CD4-positive, alpha-beta T cell treated with Interferon gamma for 1 hour (primary cell): Measurements from ENCODE around the gene TMEM204.

ENCODE experiments used
- DNase-seq: peaks from one replicate; pipeline ENCODE4 v3.0.0-alpha.2; 2020

The TMEM204 gene

GRCh38 chr16:1540556-1540855 is 7.0 kb downstream of the TMEM204 start:
- DNase-seq = no peak

- DNase-seq = no peak
These were observed 8.1 kb downstream of the TMEM204 start for GRCh38 chr16:1541293-1542165.

- no peak for DNase-seq
These were observed 8.7 kb downstream of the TMEM204 start for GRCh38 chr16:1542166-1542500.

GRCh38 chr16:1542533-1542932 is 9.1 kb downstream of the TMEM204 start:
- no peak for DNase-seq

- DNase-seq = peak; percentile 61
These were observed 9.8 kb downstream of the TMEM204 start for GRCh38 chr16:1543085-1543896.

DNA sequence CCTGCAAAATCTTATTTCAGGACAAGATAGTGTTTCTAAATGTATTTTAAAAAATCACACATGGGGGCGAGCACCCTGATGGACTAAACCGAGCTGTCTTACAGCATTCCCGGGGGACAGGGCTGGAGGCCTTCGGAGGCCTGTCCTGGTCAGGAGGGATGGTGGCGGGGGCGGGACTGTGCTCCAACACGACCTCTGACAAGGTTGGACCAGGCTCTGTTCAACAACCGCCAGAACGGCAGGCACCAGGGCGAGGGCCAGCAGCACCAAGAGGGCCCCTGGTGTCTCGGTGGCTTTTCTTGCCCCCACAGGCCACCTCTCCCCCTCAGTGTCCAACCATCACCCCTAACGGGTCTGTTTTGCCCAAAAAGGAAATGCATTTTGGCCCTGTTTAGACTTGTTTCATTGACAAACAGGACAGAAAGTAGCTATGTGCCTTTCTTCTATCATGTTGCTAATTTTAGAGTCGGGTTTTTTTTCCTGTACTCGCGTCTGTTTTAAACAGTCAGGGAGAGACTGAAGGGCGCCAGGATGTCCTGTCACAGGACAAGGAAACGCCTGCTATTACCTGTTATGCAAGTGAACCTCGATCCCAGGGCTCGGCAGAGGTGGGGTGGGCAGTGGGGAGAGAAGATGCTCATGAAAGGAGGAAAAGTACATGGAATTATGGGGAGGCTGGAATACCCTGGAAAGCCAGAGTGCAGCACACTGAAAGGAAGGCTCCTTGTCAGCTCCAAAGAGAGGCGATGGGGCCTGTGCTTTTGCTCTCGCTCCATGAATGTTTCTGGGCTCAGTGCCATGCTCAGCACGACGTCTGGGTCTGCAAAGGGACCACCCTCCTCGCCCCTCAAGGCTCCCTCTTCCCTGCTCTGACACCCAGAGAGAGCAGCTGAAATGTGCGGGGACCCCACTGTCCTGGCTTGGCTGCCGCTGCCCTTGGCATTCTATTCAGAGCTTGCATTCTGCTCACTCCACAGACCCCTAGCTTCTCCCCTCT is 11.9 kb downstream of the TMEM204 start:
- DNase-seq = no peak

GRCh38 chr16:1546430-1546829 is 13.0 kb downstream of the TMEM204 start:
- no peak for DNase-seq

DNA sequence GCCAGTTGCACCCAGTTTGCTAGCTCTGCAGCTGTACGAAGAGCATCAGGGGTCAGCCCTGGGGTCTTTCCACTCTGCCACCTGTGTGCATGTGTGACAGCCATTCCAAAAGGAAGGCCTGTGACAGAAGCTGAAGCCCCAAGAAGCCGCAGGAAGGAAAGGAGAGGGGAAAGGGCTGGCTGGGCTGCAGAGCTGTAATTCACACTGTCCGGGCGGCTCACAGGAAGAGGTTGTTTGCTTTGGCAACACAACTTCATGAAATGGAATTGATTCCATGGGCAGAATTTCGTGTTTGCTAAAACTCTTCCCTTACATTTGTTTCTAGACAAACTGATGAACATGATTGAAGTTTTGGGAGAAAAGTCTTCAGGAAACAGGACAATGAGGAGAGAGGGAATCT is 14.8 kb downstream of the TMEM204 start:
- no peak for DNase-seq

DNA sequence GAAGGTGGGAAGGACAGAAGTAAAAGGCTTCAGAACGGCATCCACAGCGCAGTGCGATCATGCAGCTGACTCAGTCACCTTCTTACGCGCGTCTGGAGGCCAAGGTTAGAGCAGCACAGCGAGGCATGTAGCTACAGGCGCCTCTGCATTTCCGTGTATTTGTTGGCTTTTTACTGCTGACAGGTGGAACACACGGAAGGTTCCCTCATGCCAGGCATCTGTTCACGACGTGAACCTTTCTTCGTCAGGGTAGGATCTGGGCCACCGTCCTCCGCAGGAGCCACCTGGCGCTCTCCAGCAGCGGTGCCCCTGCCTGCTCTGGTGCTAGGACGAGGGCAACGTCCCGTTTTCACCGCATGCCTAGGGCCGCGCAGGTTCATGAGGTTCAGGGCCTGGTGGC is 15.3 kb downstream of the TMEM204 start:
- DNase-seq = no peak

- no peak for DNase-seq
These were observed 16.6 kb downstream of the TMEM204 start for GRCh38 chr16:1550069-1550468.

DNA sequence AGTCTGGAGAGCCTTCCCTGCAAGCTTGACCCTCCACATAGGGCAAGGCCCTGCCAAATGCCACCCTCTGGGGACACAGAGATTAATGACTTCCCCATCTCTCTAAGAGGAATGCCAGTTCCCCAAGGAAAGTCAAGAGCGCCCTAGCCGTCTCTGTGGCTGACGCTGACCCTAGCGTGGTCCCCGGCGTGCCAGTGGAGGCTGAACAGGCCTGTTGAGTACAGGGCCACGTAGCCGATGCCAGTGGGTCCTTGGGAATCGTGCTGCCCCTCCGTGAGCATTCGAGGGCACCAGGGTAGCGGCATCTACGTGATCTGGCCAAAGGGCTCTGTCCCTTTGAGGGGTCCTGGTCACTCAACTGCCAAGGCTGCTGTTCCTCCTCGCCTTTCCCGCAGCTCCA is 17.2 kb downstream of the TMEM204 start:
- no peak for DNase-seq

DNA sequence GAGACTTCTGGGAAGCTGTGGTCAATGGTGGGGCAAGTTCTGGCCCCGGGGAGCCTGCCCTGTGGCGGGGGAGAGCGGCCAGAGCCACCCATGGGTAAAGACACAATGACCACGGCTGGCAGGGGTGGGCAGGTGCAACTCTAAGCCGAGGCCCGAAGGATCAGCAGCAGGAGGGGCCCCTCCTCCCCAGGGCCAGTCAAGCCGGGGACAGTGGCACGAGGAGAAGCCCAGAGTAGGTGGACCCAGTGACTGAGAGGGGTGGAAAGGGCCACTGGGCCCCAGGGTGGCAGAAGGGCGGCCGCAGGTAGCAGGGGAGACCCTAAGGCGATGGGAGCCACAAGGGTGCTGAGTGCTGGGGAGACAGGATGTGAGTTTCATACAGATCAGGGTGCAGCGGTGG is 17.7 kb downstream of the TMEM204 start:
- no peak for DNase-seq

DNA sequence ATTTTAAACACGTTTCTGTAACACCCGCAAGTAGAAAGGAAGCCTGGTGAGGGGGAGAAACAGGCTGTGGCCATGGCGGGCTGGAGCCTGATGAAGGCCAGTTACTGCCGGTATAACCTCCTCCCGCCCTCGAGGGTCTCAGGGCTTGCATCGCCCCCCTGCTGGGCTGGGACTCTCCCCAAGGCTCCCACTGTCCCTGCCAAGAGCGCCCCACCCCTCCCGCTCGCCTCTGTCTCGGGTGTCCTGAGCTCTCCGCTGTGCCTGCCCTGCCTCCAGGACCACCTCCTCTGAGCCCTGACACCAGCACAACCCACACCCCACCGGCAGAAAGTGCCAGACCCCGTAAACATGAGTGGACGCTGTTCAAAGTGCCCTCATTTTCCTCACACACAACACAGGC is 18.7 kb downstream of the TMEM204 start:
- DNase-seq = no peak

GRCh38 chr16:1553946-1554825 is 20.7 kb downstream of the TMEM204 start:
- DNase-seq = no peak

DNA sequence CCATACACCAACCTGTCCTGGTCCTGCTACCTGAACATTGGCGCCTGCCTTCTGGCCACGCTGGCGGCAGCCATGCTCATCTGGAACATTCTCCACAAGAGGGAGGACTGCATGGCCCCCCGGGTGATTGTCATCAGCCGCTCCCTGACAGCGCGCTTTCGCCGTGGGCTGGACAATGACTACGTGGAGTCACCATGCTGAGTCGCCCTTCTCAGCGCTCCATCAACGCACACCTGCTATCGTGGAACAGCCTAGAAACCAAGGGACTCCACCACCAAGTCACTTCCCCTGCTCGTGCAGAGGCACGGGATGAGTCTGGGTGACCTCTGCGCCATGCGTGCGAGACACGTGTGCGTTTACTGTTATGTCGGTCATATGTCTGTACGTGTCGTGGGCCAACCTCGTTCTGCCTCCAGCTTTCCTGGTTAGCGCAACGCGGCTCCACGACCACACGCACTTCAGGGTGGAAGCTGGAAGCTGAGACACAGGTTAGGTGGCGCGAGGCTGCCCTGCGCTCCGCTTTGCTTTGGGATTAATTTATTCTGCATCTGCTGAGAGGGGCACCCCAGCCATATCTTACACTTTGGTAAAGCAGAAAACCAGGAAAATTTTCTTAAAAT is 21.5 kb downstream of the TMEM204 start:
- no peak for DNase-seq

GRCh38 chr16:1556254-1556653 is 22.8 kb downstream of the TMEM204 start:
- no peak for DNase-seq

DNA sequence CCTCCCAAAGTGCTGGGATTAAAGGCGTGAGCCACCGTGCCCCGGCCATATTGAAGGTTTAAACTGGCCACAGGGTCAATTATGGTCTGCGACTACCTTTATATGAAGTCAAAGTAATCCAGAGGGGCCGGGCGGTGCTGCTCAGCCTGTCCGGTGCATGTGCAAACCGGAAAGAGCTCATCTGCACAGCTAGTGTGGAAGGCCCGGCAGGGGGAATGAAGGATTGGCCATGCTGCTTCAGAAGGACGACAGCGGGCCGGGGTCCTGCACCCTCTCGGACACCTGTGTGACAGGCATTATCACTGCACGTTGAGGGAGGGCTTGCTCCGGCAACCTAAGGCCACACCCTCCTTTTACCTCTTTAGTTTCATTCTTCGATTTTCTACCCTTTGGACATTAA is 23.6 kb downstream of the TMEM204 start:
- no peak for DNase-seq

GRCh38 chr16:1557576-1557975 is 24.1 kb downstream of the TMEM204 start:
- DNase-seq = no peak

GRCh38 chr16:1559446-1559975 is 26.0 kb downstream of the TMEM204 start:
- no peak for DNase-seq

DNA sequence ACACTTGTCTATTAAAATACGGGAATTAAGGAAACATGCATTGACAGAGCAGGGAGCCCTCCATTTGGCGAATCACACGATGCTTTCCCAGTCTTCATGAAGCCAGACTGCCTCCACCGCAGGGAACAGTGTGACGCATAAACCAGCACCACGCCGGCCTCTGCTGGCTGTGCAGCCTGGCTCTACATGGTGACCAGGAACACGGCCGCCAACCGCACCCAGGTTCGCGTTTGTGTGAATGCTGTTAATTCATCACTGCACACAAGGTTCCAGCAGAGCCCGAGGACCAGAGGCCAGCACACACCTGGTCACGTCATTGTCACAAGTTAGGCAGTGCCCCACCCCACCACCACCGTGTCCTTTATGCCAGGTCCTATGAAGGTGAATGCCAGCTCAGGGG is 26.7 kb downstream of the TMEM204 start:
- no peak for DNase-seq

DNA sequence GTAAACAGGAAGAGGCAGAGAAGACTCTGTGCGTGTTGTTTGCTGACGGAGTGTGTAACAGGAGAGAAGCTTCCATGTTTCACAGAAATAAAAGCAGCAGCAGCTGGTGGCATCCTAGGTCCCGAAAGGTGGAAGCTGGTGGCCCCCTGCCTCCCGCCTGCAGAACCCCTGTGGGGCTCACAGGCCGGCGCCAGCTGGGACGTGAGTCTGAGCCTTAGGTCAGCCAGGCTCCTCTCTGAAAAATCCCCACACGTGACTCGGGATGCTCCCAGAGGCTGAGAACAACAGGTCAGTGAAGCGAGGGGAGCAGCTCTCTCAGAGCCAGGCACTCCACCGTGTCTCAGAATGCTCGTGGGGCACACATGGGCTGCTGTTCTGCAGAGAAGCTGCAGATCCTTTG is 27.4 kb downstream of the TMEM204 start:
- no peak for DNase-seq
